Stimulated activated effector memory CD8-positive, alpha-beta T cell treated with anti-CD3 and anti-CD28 coated beads, Interleukin-12 subunit alpha, Interleukin-12 subunit beta, amount 100 ng/mL, for 72 hours (primary cell): Measurements from ENCODE around the gene MIEN1.
"Not testable (repeated sequence)": the region's sequence is repeated elsewhere in the genome, so short reads cannot be mapped to it uniquely, and the experiment has no call there.

Experiments
- ATAC-seq: fragments of 150-1000 bp; cut with Tn5 transposase; 2 replicates; pipeline ENCODE4 v1.10.0; 2021
- DNase-seq, 2 donors: peaks; one replicate each; pipeline ENCODE4 v3.0.0; 2021 to 2022; ENCODE audit warnings: low spot score in 2 of 2
- H3K27ac Mint-ChIP-seq: one replicate; pipeline ENCODE4 v1.8.0; 2022; ENCODE audit warnings: mild to moderate bottlenecking, mixed read lengths
- H3K36me3 Mint-ChIP-seq: one replicate; pipeline ENCODE4 v1.8.0; 2022; ENCODE audit warnings: mild to moderate bottlenecking, mixed read lengths
- H3K4me1 Mint-ChIP-seq: one replicate; pipeline ENCODE4 v1.8.0; 2022; ENCODE audit warnings: mixed read lengths
- H3K4me3 Mint-ChIP-seq: one replicate; pipeline ENCODE4 v1.8.0; 2022; ENCODE audit warnings: mild to moderate bottlenecking, mixed read lengths
- H3K9me3 Mint-ChIP-seq: one replicate; pipeline ENCODE4 v1.8.0; 2022; ENCODE audit warnings: mixed read lengths

Gene MIEN1, protein sequence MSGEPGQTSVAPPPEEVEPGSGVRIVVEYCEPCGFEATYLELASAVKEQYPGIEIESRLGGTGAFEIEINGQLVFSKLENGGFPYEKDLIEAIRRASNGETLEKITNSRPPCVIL

DNA sequence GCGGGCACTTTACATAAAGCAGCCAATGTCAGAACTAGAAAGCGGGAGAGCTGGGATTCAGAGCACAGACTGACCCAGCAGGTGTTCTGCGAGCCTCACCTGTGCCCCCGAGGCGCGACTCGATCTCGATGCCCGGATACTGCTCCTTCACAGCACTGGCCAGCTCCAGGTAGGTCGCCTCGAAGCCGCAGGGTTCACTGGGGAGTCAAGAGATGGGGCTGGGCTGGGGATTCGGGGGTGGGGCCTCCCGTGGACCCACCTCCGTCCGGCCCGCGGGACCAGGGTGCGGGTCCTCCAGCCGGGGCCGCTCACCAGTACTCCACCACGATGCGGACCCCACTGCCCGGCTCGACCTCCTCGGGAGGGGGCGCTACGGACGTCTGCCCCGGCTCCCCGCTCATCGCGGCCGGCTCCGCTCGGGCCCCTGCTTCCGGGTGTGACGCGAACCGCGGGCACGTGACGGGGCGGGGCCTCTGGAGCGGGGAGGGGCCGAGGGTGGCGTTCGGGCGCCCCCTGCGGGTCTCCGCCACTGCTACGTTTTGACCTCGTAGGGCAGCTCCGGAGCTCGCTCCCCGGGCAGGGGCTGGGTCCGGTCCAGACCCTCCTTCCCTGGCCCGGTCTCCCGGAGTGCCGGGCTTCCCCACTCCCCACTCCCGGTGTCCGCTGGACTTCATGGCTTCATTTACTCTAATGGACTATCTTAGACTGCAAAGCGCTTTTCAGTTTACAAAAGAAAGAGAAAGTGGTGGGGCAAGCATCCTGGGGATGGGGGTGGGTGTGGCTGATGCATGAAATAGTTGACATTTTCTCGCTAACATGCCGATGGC is at the start of gene MIEN1:
Gene MIEN1 (minus strand): TSS at position 438 of the 827 bp plus-strand sequence. CDS start 37 bp downstream, at position 401.
- peaks cover 31% of the 10 kb centered on the region for H3K36me3 Mint-ChIP-seq
- ATAC-seq, result peak; percentile 93
- peak within 1 kb of the TSS; percentile 88 for H3K27ac Mint-ChIP-seq
- H3K9me3 Mint-ChIP-seq, result no peaks in the 10 kb centered on the region
- peak within 1 kb of the TSS; percentile 87 for H3K4me3 Mint-ChIP-seq
- peak; percentile 99 for DNase-seq
- peaks cover 26% of the 10 kb centered on the region for H3K4me1 Mint-ChIP-seq

DNA sequence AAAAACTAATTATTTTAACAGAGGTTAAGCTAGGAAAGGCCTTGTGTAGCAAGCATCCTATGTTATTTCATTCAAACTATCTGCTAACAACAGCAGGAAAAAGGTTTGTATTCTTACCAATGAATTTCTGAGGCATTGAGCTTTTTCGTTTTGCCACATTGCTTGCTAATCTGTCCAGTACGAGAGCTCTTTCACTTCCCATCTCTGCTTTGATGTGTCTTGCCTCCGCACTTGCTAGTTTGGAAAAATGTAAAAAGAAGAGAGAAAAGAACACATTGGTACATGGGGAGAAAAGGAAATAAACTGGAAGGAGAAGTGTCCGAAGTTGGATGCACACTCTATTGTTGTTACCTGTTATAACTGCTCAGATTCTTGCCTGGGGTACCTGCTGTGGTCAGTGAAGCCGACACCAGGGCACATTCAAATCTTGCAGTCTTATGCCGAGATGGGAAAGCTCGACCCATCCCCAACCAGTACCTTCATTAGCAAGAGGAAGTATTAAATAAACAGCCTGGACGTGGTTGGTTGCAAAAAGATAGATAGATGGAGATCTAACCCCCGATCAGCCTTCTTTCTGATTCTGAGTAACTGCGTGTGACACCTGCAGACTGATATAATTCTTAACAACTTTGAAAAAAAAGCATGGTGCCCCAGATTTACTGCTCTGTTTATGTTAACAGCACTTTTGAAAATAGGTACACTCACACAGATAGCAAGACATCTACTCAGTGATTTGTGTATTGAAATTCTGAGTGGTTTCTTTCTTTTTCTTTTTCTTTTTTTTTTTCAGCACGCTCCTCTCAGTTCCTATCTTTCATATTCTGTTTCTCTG is 47.4 kb upstream of the MIEN1 start:
- ATAC-seq, result peak; percentile 89
- peaks cover 78% of the 10 kb centered on the region for H3K4me1 Mint-ChIP-seq
- H3K9me3 Mint-ChIP-seq, result no peaks in the 10 kb centered on the region
- peak overlapping the region; percentile 72 for H3K4me3 Mint-ChIP-seq
- H3K36me3 Mint-ChIP-seq, result peaks cover 87% of the 10 kb centered on the region
- peak overlapping the region; percentile 91 for H3K27ac Mint-ChIP-seq
- peak in 1 of 2 donors; percentile 75 for DNase-seq

DNA sequence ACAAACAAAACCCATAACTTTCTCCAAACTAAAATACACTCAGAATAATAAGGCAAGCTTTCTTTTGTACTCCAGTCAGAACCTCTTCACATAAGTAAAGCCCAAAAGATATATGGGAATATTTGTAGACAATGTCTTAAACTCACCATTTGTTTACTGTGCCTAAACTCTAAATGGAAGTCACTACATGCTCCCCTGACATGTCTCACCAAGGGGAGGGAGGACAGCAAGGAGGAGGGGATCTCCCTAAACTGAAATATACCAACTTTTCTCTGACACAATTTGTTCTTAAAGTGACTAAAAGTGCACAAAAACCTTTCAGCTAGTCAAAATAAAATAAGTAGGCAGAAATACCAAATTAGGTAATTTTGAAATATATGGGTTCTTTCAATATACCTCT is 45.9 kb upstream of the MIEN1 start:
- peaks cover 87% of the 10 kb centered on the region for H3K36me3 Mint-ChIP-seq
- no peaks in the 10 kb centered on the region for H3K9me3 Mint-ChIP-seq
- H3K27ac Mint-ChIP-seq, result peak overlapping the region; percentile 91
- H3K4me1 Mint-ChIP-seq, result peaks cover 78% of the 10 kb centered on the region
- DNase-seq (no peak), ATAC-seq (peak; percentile 51)
- H3K4me3 Mint-ChIP-seq, result peak overlapping the region; percentile 72

DNA sequence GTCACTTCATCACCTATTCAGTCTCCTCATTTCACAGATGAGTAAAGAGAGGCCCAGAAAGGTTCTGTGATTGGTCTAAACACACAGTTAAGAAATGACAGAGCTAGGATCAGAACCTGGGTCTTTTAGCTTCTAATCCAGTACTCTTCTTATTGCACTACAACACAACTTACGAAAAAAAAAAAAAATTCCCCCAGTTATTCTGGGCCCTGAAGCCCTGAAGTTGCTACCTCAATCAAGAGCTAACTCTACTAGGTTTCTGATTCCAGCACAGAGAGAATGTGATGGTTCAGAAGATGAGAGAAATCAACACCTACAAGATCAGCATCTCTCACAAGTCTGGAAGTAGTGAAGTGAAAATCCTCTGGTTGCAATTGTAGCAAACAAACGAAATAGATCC is 44.7 kb upstream of the MIEN1 start:
- ATAC-seq, result peak; percentile 49
- no peak for DNase-seq
- peaks cover 92% of the 10 kb centered on the region for H3K36me3 Mint-ChIP-seq
- H3K4me1 Mint-ChIP-seq, result peaks cover 80% of the 10 kb centered on the region
- H3K4me3 Mint-ChIP-seq, result peak overlapping the region; percentile 72
- H3K27ac Mint-ChIP-seq, result peak overlapping the region; percentile 91
- no peaks in the 10 kb centered on the region for H3K9me3 Mint-ChIP-seq

DNA sequence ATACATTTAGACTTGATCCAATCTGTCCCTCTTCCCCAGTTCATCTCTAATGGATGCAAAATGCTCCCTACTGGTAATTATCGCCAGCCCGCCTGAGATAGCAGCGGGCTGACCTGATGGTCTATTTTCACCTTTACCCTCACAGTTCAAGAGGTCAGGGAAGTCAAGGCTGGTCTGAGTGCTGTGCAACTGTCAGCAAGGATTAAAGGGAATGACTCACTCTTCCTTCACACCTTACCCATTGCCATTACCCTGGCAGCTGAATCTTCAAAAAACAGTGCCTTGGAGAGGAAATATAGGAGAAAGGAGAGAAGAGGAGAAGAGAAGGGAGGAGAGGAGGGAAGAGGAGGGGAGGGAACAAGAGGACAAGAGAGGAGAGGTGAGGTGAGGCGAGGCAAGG is 43.7 kb upstream of the MIEN1 start:
- no peak for DNase-seq
- Mint-ChIP-seq H3K4me3 (peak overlapping the region; percentile 72), H3K27ac (peak overlapping the region; percentile 91), H3K4me1 (peaks cover 83% of the 10 kb centered on the region), H3K36me3 (peaks cover 94% of the 10 kb centered on the region), H3K9me3 (no peaks in the 10 kb centered on the region)
- ATAC-seq, result no peak

DNA sequence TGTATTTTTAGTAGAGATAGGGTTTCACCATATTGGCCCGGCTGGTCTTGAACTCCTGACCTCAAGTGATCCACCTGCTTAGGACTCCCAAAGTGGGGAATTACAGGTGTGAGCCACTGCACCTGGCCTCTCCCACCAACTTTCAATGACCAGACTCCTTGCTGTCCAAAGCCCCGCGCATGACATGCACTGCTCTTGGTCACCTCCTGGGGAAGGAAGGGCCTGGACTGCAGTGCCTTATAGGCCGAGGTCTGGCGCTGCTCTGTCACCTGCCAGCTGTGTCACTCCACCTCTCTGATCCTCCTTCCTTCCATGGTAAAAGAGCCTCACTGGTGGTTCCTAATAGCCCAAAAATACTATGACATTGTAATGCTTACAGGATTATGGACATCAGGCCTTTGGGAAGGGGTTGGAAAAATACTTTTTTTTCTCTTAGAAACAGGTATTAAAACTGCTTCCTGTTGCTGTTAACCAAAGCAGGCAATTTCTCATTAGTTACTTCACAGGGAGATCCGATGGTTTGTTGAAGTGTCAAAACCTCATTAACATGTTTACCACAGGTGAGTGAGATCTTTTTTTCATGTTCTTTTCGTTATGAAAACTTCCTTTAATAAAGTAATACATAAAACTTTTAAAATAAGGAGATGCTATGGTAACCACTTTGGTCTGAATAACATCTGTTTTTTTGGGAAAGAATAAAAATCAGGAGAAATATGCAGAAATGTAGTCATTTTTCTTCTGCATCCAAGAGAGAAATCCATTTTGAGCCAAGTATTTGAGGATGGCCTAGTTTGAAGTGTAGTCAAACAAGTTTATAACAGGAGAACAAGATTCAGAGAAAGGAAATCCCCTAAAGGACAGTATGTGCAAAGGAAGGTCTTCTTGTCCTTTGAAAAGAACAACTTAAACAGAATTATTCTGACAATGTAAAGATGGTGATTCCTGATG is 42.9 kb upstream of the MIEN1 start:
- Mint-ChIP-seq H3K36me3 (peaks cover 94% of the 10 kb centered on the region), H3K4me3 (peak overlapping the region; percentile 72)

DNA sequence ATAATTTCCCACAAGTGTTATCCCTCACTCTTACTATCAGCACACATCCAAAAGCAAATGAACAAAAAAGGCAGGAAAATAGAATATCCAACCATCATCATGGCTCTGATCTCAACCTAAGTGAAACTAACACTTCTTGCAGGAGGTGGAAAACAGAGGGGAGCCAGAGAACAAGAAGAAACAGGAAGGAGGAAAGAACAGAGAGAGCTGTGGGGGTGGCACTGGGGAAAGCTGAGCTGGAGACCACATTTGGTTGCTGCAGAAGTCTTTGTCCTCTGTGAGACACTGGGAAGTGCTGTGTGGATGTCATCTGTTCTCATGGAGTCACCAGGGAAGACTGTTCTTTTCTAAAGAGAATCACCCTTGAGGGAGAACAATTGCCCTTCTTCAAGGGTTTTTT is 42.1 kb upstream of the MIEN1 start:
- Mint-ChIP-seq H3K36me3 (peaks cover 97% of the 10 kb centered on the region), H3K4me3 (peak overlapping the region; percentile 72), H3K9me3 (no peaks in the 10 kb centered on the region), H3K4me1 (peaks cover 95% of the 10 kb centered on the region), H3K27ac (peak overlapping the region; percentile 91)
- no peak for DNase-seq
- ATAC-seq, result no peak

More for the DNA sequence above, 42.9 kb upstream of the MIEN1 start:
- Mint-ChIP-seq H3K4me1 (peaks cover 91% of the 10 kb centered on the region), H3K27ac (peak overlapping the region; percentile 91), H3K9me3 (no peaks in the 10 kb centered on the region)
- ATAC-seq (no peak), DNase-seq (no peak)

DNA sequence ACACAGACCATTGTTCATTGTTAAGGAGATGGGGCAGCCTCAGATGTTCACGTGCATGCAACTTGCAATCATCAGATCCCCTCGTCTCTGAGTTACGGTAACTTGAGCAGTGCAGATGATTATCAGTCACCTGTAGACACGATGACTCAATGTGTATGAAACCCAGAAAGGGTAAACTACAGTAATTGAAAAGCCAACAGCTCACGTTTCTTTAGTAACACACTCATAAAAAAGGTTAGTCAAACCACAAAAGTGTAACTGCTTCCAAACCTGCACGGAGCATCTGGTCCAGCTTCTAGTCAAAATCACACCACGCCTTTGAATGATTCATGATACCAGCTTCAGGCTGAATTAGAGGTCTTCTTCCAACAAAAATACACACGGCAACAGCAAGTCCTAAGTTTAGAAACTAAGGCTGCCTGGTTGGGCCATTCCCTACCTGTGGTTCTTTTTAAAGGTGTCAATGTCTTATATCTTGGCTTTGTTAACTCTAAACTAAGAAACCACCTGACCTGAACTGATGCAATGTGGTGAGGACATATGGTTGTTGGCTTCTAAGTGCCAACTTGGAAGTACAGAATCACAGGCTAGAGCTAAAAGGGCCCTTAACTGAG is 39.7 kb upstream of the MIEN1 start:
- peak; percentile 91 for ATAC-seq
- Mint-ChIP-seq H3K4me1 (peaks cover 98% of the 10 kb centered on the region), H3K4me3 (peak overlapping the region; percentile 72), H3K9me3 (no peaks in the 10 kb centered on the region), H3K36me3 (peaks cover 97% of the 10 kb centered on the region), H3K27ac (peak overlapping the region; percentile 91)
- peak in 1 of 2 donors; percentile 80 for DNase-seq

DNA sequence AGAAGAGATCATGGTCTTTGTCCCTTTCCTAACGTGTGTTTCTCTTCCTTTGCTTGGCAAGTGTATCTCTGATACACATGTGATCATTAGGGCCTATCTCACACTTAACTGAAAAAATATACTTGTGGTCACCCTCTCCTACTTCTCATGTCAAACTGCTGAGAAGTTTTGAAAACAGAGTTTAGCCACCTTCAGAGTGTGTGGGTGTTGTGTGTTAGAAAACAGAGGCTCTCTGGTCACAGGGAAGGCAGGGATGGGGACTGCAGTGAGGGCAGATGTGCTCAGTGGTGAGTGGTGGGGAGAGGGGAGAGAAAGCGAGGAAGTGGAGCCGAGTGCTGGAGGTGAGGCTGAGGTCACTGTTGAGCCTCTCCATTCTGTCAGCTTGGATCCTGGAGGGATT is 36.8 kb upstream of the MIEN1 start:
- Mint-ChIP-seq H3K27ac (peak overlapping the region; percentile 93), H3K9me3 (no peaks in the 10 kb centered on the region), H3K36me3 (peaks cover 100% of the 10 kb centered on the region), H3K4me1 (peaks cover 88% of the 10 kb centered on the region), H3K4me3 (peak overlapping the region; percentile 58)
- ATAC-seq (peak; percentile 27), DNase-seq (no peak)

DNA sequence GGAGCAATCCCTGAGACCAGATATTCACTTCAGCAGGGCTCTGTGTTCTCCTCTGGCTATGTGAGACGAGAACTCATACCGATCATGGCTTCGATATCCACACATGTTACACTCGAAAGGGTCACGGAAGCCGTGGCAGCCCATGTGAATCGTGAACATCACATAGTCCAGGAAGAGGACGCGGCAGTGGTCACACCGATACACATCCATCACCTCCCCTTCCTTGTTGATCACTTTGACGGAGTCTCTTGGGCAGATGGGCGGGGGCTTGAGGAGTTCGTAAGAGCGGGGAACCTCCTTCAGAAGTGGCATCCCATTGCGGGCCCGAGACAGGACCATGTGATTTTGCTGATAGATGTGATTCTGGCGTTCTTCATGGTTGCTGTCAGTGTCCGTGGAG is 35.4 kb upstream of the MIEN1 start:
- Mint-ChIP-seq H3K27ac (peak overlapping the region; percentile 93), H3K36me3 (peaks cover 100% of the 10 kb centered on the region), H3K4me1 (peaks cover 86% of the 10 kb centered on the region), H3K4me3 (peak overlapping the region; percentile 58), H3K9me3 (no peaks in the 10 kb centered on the region)
- DNase-seq (no peak), ATAC-seq (no peak)

DNA sequence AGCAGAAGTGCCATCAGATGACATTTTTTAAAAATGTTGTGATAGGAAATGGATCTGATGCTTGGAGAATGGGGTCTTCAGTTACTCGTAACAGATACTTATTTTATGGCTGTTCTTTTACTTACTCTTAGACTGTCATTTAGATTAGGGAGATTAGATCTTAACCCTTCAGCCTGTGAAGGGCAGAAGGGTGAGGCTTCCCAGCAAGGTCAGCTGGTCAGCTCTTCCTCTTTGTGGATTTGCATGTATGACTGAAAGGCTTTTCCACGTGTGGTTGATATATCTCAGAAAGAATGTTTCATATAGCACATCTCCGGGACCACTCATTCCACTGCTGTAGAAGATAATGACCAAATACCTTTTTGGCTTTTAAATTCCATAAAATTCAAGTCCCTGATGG is 34.8 kb upstream of the MIEN1 start:
- Mint-ChIP-seq H3K4me3 (no peak overlapping the region), H3K27ac (peak overlapping the region; percentile 93), H3K4me1 (peaks cover 85% of the 10 kb centered on the region), H3K36me3 (peaks cover 100% of the 10 kb centered on the region), H3K9me3 (no peaks in the 10 kb centered on the region)
- DNase-seq, result no peak
- ATAC-seq, result no peak

DNA sequence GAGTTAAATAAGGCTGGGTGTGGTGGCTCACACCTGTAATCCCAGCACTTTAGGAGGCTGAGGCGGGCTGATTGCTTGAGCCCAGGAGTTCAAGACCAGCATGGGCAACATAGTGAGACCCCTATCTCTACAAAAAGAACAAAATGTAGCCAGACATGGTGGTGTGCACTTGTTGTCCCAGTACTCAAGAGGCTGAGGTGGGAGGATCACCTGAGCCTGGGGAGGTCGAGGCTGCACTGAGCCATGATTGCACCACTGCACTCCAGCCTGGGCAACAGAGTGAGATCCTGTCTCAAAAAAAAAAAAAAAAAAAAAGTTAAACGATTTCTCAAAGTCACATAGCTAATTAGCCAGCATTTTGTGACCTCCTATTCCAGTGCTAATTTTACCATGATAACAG is 33.8 kb upstream of the MIEN1 start:
- Mint-ChIP-seq H3K4me1 (peaks cover 84% of the 10 kb centered on the region), H3K36me3 (peaks cover 100% of the 10 kb centered on the region)
- not testable (repeated sequence) for ATAC-seq, DNase-seq, H3K27ac Mint-ChIP-seq, H3K4me3 Mint-ChIP-seq, H3K9me3 Mint-ChIP-seq

DNA sequence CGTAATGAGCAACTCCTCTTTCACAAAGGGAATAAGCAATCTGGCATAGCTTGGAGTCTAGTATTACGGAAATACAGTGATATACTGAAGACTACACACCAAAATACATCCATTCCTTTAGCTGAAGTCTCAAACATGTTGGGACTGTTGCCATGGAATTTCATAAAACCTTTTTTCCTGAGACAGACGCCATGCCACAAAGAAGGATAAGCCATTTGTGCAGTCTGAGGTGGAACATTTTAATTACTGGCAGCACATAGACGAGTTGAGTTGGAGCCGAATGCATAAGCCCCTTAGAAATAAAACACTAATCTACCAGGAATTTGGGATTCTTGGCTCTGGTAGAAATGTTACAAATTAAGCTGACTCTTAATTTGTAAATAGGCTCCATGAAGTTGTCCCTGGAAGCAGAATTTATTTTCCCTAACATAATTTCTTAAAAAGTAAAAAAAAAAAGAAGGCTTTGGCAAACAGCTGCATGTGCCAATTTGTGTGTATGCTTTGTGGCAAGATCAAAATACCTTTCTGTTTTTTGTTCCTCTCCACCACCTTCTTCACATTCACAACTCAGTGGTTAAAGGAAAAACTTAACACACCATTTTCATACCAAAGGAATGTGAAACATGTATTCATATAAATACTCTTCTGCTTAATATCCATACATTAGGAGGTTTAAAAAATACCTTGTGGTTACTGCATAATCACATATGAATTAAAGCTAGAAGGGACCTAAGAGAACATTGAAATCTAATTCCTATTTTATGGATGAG is 32.9 kb upstream of the MIEN1 start:
- H3K27ac Mint-ChIP-seq, result peak overlapping the region; percentile 84
- DNase-seq (no peak), ATAC-seq (no peak)
- peaks cover 100% of the 10 kb centered on the region for H3K36me3 Mint-ChIP-seq
- no peaks in the 10 kb centered on the region for H3K9me3 Mint-ChIP-seq
- no peak overlapping the region for H3K4me3 Mint-ChIP-seq
- peaks cover 84% of the 10 kb centered on the region for H3K4me1 Mint-ChIP-seq
